ENCODE results near the gene PEPD.

The PEPD gene

DNA sequence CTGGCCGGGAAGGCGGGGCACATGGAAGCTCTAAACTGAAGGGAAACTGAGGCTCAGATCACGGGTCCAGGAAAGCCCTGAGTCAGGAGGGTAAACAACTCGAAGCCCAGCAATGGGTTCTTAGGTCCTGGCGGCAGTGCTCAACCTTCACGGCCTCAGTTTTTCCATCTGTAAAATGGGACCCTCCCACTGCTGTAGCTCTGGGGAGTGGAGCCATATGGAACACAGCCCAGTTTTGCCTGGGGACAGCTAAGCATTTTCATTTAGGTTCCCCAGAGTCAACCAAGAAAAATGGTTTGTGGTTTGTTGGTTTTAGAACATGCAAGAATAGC, 117.7 kb downstream of the PEPD start:
- no peak for DNase-seq

DNA sequence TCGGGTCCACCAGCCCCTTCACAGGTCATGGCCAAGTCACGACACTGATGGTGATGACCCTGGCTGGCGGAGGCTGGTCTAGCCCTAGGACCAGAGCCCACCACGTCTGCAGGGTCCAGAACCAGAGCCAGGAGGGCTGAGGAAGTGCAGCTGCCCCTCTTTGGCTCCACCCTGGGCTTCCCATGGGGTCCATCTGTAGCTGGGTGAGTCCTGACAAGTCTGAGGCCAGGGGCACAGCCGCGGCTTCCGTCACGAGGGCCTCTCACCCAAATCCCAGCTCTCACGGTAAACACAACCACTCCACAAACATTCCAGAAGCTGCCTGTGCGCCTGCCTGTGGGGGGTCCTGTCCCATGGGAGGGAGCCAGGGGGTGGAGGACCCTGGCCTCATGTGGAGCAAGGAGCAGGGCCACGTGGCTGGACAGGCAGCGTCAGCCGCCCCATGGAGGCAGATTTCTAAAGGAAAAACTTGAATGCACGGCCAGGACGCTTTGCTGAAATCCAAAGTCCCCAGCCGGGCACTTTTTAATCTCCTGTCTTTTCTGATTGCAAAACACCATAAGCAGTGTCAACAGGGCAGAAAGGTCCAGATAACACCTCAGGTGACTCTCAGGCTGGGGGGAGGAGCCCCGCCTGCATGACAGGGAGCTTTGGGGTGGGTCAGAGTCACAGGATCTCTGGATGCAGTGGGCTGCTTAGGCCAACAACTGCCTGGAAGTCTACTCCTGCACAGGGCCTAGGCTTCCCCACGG, 118.2 kb downstream of the PEPD start:
- no peak for DNase-seq

DNA sequence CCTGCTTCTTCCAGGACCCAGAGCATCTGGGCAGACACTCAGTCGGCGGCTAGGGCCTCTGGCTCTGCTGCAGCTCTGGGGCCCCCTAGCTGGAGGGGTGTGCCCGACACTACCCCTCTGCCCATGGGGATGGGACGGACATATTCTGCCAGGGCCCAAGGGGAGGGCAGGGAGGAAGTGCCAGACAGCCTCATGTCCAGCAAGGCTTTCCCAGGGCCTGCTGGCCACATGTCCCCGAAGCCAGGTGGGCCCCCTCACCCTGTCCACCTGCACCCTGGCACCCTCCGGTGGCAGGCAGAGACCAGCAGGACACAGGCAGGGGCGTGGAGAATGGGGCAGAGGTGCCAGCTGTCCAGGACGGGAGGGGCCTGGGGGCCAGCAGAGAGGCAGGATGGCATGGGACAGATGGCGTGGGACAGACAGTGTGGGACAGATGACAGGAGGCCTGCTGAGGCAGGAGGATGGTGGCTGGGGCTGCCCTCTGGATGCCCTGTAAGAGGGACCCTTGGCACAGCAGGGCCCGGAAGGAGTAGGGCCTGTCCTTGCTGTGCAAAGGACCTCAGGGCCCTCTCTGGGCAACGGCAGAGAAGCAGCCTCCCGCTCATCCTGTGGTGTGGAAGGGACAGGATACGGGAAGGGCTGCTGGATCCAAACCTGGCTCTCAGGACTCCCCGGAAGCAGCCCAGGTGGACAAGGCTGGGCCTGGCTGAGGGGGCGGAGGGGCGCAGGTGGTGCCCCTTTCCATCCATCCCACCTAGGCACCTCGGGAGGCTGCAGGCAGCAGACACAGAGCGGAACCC, 119.0 kb downstream of the PEPD start:
- no peak for DNase-seq

DNA sequence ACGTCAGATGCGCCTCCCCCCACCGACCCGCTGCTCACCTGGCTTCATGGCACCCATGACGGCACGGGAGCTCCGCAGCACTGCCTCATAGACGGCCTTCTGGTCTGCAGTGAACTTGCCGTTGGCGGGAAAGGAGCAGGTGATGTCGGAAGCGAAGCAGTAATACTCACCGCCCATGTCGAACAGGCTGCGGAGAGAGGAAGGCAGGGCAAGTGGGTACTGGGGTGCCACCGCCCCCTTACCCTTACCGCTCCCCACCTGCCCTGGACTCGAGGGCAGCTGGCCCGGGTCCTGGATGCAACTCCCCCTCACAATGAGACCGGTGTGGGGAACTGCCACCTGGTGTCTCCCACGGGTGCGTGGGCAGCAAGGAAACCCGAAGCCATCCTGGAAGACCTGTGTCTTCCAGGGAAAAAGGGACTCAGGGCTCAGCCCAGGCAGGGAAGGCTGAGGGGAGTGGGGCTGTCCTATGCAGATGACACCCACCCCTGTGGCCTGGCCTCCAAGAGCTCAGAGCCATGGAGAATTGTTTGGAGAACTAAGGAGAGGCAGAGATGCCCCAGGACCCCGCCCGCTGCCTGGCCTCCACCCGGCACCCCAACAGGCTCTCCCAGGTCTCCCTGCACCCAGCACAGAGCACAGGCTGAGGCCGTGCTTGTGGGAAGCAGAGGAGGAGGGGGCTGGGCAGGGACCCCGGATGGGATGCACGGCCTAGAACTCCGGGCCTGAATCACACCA, 119.7 kb downstream of the PEPD start:
- no peak for DNase-seq

DNA sequence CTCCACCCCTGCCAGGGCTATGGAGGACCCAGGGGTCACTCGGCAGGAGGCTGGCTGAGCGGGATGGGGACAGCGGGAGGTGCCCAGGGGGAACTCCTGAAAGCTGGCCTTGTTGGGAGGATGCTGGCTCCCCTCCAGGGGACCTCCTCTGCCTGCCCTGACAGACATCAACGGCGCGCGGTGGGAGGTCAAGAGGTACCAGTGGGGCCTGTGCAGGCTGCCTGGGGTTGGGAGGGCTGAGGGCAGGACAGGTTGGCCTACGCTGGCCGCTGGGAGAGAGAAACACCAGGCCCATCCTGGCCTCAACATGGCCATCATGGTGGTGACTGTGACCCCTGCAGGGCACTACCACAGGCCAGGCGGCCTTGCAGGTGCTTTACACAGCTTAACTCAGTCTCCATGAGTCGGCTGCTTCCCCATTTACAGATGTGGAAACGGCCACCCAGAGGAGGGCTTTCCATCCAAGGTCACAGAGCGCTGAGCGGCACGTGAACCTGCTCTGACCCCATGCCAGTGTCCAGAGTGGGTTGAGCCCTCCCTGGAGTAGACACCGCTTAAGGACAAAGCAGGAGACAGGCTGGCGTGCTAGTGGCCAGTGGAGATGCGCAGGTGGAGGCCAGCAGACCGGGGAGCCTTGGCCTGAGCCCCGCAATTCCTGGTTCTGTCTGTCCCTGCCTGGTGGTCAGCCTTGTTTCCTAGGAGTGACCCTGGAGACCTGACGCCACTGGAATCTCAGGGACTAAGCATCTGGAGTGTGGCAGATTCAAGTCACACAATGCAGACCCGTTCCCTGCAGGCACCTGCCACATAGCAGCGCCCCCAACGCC, 120.5 kb downstream of the PEPD start:
- DNase-seq, result no peak

DNA sequence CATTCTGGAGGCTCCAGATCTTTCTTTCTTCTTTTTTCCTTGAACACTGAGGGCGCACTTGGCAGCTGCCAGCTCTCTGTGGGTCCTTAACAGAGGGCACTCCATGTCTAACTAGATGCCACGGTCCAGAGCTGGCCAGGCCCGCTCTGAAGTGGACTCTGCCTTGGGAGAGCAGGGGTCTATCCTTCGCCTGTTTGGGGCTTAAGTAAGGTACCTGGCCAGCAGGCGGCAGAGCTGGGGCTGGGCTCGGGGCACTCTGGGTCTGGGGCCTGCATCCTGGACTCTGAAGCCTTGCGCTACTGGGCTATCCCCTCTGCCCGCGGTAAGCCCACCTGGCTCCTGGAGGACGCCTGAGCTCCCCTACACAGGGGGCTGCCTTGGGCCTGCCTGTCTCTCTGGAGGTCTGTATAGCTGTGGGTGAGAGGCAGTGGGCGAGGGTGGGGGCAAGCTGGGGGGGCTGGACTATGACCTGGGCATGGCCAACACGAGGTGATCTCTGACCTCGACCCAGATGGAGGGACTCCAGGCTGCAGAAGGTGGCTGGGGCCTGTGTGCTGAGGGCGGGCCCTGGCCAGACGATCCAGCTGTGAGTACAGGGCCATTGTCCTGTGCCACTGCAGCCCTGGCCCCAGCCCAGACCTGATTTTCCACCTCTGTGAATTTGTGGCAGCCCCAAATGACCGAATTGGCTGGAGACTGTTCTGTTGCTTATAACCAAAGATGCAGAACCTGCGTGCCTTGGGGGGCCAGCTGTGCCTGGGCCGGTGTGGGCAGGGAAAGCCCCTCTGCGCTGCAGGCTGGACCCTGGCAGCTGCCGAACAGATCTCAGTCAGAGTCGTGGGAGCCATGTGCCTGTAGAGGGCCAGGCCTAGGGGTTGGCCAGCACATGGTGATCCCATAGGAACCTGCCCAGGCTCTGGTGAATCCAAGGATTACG, 121.6 kb downstream of the PEPD start:
- DNase-seq, result no peak

DNA sequence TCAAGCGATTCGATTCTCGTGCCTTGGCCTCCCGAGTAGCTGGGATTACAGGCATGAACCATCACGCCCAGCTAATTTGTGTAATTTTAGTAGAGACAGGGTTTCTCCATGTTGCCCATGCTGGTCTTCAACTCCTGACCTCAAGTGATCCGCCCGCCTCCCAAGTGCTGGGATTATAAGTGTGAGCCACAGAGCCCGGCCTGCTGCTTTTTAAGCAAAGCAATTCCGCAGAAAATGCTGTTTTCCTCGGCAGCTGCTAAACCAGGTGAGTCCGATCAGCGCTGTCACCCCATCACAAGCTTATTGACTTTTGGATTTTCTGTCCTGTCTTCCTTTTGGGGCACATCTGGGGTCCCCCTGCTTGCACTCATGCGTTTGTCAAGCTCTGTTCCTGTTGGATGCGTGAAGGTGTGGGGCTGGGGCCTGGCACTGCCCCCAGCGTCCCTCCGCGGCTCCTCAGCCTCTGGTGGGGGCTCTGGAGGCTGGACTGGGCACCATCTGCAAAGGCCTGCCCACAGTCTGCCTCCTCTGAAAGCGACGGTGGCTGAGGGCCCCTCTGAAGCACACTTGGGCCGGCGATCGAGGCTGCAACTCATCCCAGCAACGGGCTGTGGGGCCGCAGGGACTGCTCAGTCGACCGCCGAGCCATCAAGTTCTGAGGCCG, 122.4 kb downstream of the PEPD start:
- DNase-seq, result no peak

DNA sequence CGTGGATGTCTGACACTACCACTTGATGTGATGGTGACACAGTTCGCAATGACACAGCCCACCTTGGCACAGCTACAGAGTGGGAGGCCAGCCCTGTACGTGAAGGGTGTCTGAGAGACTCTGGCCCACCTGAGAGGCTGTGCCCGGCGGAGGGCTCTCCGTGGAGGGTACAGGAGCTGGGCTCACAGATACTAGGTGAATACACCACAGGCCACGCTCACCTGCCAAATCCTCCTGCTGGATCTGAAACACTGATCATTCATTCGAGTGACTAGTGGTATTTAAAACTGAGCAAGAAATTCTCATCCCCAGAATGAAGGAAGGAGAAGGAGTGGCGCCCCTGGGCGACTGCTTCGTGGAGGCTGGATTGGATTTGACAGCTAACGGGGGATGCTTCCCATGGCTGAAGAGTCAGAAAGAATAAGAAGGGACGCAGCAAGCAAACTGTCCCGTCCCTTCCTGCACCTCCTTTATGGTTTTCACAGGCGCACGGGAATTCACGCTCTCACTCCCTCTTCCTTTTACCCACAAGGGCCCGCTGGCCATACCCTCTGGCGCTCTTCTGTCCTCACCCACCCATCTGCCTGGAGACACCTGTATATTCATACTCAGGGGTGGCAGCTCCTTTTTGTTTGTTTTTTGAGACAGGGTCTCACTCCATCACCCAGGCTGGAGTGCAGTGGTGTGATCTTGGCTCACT, 123.1 kb downstream of the PEPD start:
- no peak for DNase-seq

DNA sequence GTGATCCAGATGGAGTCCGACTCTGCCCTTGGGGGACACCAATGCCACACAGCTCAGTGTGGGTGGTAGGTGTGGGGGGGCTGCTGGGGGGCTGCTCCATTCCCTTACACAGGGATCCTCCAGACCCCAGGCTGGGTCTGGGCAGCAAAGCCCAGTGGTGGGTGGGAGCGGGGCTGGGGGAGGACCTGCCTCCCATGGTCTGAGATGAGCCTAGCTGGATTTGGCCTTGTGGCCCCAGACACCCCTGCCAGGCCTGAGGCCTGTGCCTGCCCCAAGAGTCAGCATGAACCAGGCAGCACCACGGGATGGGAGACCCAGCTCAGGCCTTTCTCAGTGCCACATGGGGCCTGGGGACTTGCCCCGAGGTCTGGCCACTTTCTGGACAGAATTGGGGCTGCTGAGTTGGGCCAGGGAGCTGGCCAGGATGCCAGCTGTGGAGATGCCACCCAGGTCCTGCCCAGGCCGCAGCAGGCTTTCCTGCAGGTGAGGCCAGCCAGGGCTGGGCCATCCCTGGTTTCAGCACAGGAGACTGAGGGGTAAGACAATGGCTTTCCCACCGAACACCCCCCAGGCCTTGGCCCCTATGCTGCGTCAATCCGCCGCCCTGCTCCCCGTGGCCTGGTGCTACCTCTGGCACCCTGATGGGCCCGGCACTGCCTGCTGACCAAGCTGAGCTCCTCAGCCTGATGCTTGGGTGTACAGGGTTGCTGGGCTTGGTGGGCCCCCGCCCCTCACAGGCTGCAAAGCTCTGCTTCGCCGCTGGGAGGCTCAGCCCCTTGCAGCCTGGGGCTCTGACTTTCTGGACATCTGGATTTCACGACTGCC, 123.8 kb downstream of the PEPD start:
- DNase-seq, result no peak

DNA sequence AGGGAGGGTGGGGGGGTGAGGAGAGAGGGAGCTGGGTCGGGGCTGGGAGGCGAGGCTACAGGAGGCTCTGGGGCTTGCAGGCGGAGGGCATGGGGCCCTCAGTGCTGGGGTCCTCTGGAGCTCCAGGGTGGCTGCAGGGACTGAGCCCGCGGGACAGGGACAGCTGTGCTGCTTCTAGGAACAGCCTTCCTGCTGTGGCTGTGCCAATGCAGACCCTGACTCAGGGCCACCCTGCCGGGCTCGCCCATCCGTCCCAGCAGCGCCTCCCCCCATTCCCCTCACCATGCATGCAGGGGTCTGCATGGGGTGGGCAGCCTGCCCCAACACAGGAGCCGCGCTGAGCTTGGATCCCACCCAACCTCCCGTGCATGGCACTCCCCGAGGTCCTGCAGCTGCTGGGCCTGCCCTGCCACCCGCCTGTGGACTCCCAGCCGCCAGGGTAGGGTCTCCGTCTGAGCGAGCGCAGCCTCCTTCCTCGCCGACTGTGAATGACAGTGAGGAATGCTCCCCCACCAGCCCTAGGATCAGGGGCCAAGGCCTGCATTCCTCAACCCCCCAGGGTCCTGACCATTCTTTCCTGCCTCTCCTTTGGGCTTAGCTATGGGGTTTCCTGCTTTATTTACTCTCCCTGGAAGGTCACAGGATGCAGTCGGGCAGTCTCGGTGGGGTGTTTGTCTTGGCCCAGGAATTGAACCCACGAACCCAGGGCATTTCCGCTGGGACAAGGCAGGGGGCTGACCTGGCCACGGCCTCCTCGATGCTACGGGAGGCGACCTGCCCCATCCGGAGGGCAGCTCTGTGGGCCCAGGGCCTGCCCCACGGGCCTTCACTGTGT, 124.7 kb downstream of the PEPD start:
- no peak for DNase-seq

DNA sequence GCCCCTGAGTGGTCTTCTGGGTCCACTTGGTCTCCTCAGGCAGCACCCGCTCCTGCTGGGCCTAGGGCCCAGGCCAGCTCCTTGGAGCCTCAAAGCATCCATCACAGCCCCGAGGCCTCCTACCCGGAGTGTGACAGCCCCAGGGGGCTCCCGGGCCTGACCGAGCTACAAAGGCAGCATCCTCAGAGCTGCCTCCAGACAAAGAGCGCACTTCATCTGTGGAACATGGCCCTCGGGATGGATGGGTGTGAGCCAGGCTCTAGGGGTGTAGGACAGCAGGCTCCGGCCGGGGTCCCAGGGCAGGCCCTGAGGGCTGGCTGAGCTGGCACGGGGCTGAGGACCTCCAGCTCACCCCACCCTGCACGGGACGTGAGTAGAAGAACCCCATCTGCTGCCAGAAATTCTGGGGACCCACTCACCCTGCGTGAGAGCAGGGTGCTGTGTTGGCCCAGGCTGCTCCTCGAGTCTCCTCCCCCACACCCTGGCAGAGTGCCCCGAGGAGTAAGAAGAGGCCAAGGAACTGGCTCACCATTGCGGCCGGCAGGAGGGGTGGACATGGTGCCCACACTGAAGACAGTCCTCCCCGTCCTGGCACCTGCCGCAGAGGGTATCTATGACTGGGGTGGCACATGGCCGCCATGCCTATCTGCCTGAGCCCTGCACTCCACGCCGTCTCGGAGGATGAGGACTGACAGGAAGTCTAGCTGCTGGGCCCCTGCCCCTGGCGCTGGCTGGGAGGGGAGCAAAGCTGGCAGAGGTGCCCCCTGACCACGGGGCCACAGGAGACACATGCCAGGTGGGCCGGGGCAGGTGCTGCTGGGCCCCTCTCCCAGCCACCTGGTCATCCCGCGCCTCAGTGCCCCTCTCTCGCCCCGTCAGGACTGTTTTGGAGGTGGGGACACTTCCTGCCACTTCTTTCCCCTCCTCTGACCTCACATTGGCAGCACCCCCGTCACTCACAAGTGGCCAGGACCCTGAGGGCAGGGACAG, 125.7 kb downstream of the PEPD start:
- no peak for DNase-seq

DNA sequence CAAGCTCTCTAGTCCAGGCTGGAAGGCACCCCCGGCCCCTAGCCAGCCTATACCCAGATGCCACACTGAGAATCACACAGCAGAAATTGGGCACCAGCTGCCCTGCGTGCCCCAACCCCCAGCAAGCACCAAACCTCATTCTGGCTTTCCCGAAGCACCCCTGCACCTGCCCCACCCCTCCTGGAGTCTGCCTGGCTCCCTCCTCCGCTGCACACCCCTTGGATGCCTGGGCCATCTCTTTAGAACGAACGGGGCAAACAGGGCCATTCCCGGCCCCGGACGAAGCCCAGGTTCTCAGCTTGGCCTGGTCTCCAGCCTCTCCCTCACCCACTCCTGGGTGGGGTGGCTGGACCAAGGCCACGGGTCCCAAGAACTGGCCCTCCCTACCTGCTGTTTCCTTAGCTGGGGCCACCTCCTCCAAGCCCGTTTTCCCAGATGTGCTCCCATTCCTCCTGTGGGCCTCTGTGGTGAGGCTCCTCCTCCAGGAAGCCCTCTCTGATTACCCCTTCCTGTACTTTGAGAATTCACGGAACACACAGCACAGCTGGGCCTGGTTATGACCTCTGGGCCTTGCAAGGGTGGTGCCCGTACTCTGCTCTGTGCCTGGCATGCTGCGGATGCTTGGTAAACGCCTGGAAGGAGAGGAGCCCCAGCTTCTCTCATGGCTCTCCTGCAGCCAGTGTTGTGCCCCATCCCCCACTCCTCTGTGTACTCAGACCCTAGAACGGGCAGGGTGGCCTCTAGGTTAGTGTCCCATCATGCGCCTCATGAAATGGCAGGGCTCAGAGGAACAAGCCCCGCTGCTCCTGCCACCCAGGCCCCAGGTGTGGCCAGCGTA, 126.6 kb downstream of the PEPD start:
- DNase-seq, result no peak

DNA sequence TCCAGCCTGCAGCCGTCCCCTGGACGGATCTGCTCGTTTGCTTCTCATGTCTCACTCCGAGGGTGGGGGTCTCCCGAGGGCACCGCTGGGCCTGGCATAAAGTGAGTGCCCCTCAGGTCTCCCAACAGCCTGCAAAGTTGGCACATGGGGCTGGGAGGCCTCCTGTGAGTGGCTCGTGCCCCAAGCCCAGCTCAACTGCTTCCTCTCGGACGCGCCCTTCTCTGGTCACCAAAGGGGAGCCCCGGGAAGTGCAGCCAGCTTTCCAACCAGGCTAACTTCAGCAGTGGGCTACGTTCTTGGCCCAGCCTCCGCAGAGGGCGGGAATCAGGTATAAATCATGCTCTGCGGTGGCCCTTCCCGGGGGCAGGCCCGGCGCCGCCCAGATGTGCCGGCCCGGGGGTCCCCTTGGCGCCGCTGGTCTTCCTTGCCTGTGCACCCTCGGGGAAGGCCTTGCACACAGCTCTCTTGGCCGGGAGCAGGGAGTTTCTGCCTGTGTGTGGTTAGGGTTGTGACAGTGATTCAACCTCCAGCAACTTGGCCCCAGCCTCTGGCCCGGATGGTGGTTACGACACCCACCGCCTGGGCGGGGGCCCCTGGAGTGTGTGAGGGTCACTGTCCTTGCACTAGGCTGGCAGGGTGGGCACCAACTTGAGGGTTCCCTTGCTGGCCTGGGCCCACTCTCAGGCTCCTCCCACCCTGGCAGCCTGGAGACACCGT, 127.4 kb downstream of the PEPD start:
- DNase-seq, result no peak

DNA sequence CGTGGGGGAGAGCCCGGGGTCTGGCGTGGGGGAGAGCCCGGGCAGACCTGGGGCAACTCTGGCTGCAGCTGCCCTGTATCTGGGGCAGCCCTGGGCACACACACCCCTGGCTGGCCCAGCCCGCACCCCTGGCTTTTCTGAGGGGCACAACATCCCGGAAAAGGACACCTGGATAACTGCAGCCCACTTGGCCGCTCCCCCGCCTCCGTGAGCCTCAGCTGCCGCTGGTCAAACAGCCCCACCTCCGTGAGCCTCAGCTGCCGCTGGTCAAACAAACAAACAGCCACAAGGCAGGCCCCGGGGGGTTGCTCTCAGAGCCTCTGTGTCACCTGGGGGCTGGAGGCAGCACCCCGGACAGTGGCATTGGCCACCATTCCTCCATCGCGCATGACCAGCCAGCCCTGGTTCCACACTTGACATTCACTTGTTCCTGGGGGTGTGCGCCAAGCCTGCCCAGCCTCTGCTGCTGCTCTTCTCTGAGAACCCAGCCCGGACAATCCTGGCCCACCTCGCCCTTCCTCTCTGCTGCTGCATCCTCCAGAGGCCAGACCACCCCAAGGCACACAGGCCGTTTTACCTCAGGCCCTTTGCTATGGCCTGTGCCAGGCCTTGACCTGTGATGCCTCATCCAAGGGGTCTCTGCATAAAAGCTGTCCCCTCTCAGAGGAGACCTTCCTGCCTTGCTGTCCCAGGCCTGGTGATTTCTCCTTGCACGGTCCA, 128.1 kb downstream of the PEPD start:
- no peak for DNase-seq

Measured in NCI-H1417 treated with DMSO at 0.1 percent for 48 hours (cell line).